Keratinocyte (primary cell): ENCODE data around the gene GPT2. TPM values are rescaled to one million over a fixed set of nuclear protein-coding genes. Genes with fewer than 3 reads are reported as not detected.

Source experiments
- DNase-seq: peaks from one replicate; pipeline ENCODE4 v3.0.0-alpha.2; 2011; ENCODE audit warnings: low read depth, missing footprints, low spot score
- FAIRE-seq: peaks from 2 replicates; lab custom pipeline; 2011; peaks lifted over from hg19 to GRCh38; lab: Jason Lieb, UNC
- H2AFZ ChIP-seq: 2 replicates; pipeline ENCODE4 v1.6.0; 2012; ENCODE audit warnings: low read length, control low read depth, inconsistent platforms; ENCODE audit not compliant: control insufficient read depth
- H3K27ac ChIP-seq: 2 replicates; pipeline ENCODE4 v1.5.1; 2011; ENCODE audit warnings: low read length; ENCODE audit not compliant: control insufficient read depth, insufficient read depth
- H3K27me3 ChIP-seq: 3 replicates; pipeline ENCODE4 v1.6.0; 2011; ENCODE audit warnings: low read length; ENCODE audit not compliant: control insufficient read depth, insufficient read depth; ENCODE audit errors: extremely low read depth
- H3K36me3 ChIP-seq, 2 experiments: 2 replicates in 1 of 2; 3 replicates in 1 of 2; pipeline ENCODE4 v1.5.1; 2011; ENCODE audit warnings: low read length in 2 of 2, mild to moderate bottlenecking in 1 of 2; ENCODE audit not compliant: control insufficient read depth in 2 of 2, insufficient read depth in 2 of 2; ENCODE audit errors: extremely low read depth in 1 of 2
- H3K4me1 ChIP-seq: 3 replicates; pipeline ENCODE4 v1.5.1; 2011; ENCODE audit warnings: low read length; ENCODE audit not compliant: control insufficient read depth, insufficient read depth; ENCODE audit errors: extremely low read depth
- H3K4me2 ChIP-seq: 3 replicates; pipeline ENCODE4 v1.6.0; 2011; ENCODE audit warnings: low read depth, low read length; ENCODE audit not compliant: control insufficient read depth, insufficient read depth; ENCODE audit errors: extremely low read depth
- H3K4me3 ChIP-seq, 3 experiments: fragments of 200-600 bp in 1 of 3; sonication (generic) in 1 of 3; 2 replicates in 2 of 3; 3 replicates in 1 of 3; pipeline ENCODE4 v1.5.1; 2011 to 2016; ENCODE audit warnings: low read length in 3 of 3, mild to moderate bottlenecking in 3 of 3, control low read depth in 2 of 3, inconsistent platforms in 1 of 3, low read depth in 1 of 3, mixed read lengths in 1 of 3, mixed run types in 1 of 3, moderate library complexity in 1 of 3; ENCODE audit not compliant: control insufficient read depth in 2 of 3, insufficient read depth in 2 of 3; ENCODE audit errors: extremely low read depth in 1 of 3
- H3K79me2 ChIP-seq: 2 replicates; pipeline ENCODE4 v1.6.0; 2012; ENCODE audit warnings: low read length; ENCODE audit not compliant: control insufficient read depth, insufficient read depth
- H3K9ac ChIP-seq: 3 replicates; pipeline ENCODE4 v1.6.0; 2011; ENCODE audit warnings: low read length; ENCODE audit not compliant: control insufficient read depth, insufficient read depth; ENCODE audit errors: extremely low read depth
- H3K9me1 ChIP-seq: 3 replicates; pipeline ENCODE4 v1.6.0; 2011; ENCODE audit warnings: low read length; ENCODE audit not compliant: control insufficient read depth, insufficient read depth; ENCODE audit errors: extremely low read depth
- H3K9me3 ChIP-seq: 2 replicates; pipeline ENCODE4 v1.5.1; 2012; ENCODE audit warnings: low read depth, low read length; ENCODE audit not compliant: control insufficient read depth
- H4K20me1 ChIP-seq: 3 replicates; pipeline ENCODE4 v1.6.0; 2011; ENCODE audit warnings: low read length; ENCODE audit not compliant: control insufficient read depth, insufficient read depth; ENCODE audit errors: extremely low read depth
- CTCF ChIP-seq, 3 experiments: IDR thresholded peaks in 1 of 3; conservative IDR thresholded peaks in 1 of 3; optimal IDR thresholded peaks in 1 of 3; 2 replicates in 2 of 3; 3 replicates in 1 of 3; pipeline versions ENCODE3 to v1.5.1; 2011; ENCODE audit warnings: low read length in 3 of 3, mild to moderate bottlenecking in 3 of 3, moderate library complexity in 2 of 3, control low read depth in 1 of 3, inconsistent platforms in 1 of 3; ENCODE audit not compliant: insufficient read depth in 2 of 3; ENCODE audit errors: extremely low read depth in 1 of 3
- EZH2 ChIP-seq: IDR thresholded peaks from one replicate; pipeline ENCODE4 v1.6.1; 2012; ENCODE audit warnings: inconsistent platforms, mild to moderate bottlenecking, low read length, moderate library complexity
- dilution Hi-C: fragments of 300-500 bp; cut with MboI; formaldehyde crosslinking; loops from one replicate; pipeline ENCODE4 v1.7.0; 2020; ENCODE audit warnings: low sequenced_read_pairs; ENCODE audit not compliant: extremely low pct_ligation_motif_present
- polyA plus RNA-seq, 5 experiments: library from polyadenylated mRNA; depleted of rRNA in 3 of 5; stranded (reverse) in 3 of 5; stranded (forward) in 1 of 5; unstranded in 1 of 5; fragments of >200 nt; gene quantifications; 1 replicate in 1 of 5; 2 replicates in 3 of 5; 3 replicates in 1 of 5; pipeline versions ENCODE4 v1.2.1 to v1.2.3, GENCODE V29; 2011 to 2012; ENCODE audit warnings: missing spikeins in 2 of 5, low read depth in 1 of 5, low replicate concordance in 1 of 5

GPT2 gene
- polyA plus RNA-seq, 1 donor (not counting 4 experiments of a cell fraction or from before 2014, with no cell fraction given): 16.1 TPM

- H3K9me1 ChIP-seq: no peaks in the 10 kb centered on the region
- no peak for FAIRE-seq
- H3K4me1 ChIP-seq: peaks cover 22% of the 10 kb centered on the region
- H3K27ac ChIP-seq: peak within 1 kb of the TSS; percentile 94
- DNase-seq: no peak
- H3K4me3 ChIP-seq: peak within 1 kb of the TSS; percentile 93 to 99 (median 95)
- TF ChIP-seq EZH2: no peak
- no peak for TF ChIP-seq CTCF (optimal IDR thresholded peaks at IDR 0.05 in 1 of 3, IDR thresholded peaks at IDR 0.05 in 1 of 3, conservative IDR thresholded peaks at IDR 0.05 in 1 of 3; ENCODE audit: extremely low read depth in 1 of 3, insufficient read depth in 2 of 3, low read length in 3 of 3)
- peak within 1 kb of the TSS; percentile 83 for H3K9ac ChIP-seq
- H3K4me2 ChIP-seq: peak within 1 kb of the TSS; percentile 95
- peaks cover 7 to 12% of the 10 kb centered on the region in 2 experiments for H3K36me3 ChIP-seq
- H4K20me1 ChIP-seq: peaks cover 2% of the 10 kb centered on the region
- dilution Hi-C loops: no loop called here
- H2AFZ ChIP-seq: peak within 1 kb of the TSS; percentile 92
- H3K79me2 ChIP-seq: peaks cover 51% of the 10 kb centered on the region
- H3K27me3 ChIP-seq: no peaks in the 10 kb centered on the region
- H3K9me3 ChIP-seq: no peaks in the 10 kb centered on the region
These were observed 89.2 kb downstream of the GPT2 start, which contains the start of gene DNAJA2 for GRCh38 chr16:46973207-46973995. DNAJA2 (minus strand) TSS chr16:46973674; CDS start chr16:46973572, 102 bp downstream.

GRCh38 chr16:46973996-46974324 is 89.8 kb downstream of the GPT2 start:
- dilution Hi-C loops: no loop called here
- Histone ChIP-seq H4K20me1 (peaks cover 2% of the 10 kb centered on the region), H3K36me3 (peaks cover 4 to 8% of the 10 kb centered on the region in 2 experiments), H3K9me3 (no peaks in the 10 kb centered on the region), H3K79me2 (peaks cover 45% of the 10 kb centered on the region), H2AFZ (peak overlapping the region; percentile 92), H3K4me3 (peak overlapping the region; percentile 93 to 99 (median 95)), H3K27ac (peak overlapping the region; percentile 94), H3K4me1 (peaks cover 22% of the 10 kb centered on the region), H3K27me3 (no peaks in the 10 kb centered on the region), H3K9ac (peak overlapping the region; percentile 83), H3K9me1 (no peaks in the 10 kb centered on the region), H3K4me2 (peak overlapping the region; percentile 82)
- TF ChIP-seq CTCF (optimal IDR thresholded peaks at IDR 0.05 in 1 of 3, IDR thresholded peaks at IDR 0.05 in 1 of 3, conservative IDR thresholded peaks at IDR 0.05 in 1 of 3; ENCODE audit: extremely low read depth in 1 of 3, insufficient read depth in 2 of 3, low read length in 3 of 3) (no peak), EZH2 (no peak)
- DNase-seq (no peak), FAIRE-seq (no peak)
